NCI-H187 (cell line): ENCODE data around the gene PRRX2.

Source experiments
- DNase-seq, 2 experiments: peaks; one replicate each; lab custom pipeline; 2025; lab: John Stamatoyannopoulos, UW

PRRX2 gene

DNA sequence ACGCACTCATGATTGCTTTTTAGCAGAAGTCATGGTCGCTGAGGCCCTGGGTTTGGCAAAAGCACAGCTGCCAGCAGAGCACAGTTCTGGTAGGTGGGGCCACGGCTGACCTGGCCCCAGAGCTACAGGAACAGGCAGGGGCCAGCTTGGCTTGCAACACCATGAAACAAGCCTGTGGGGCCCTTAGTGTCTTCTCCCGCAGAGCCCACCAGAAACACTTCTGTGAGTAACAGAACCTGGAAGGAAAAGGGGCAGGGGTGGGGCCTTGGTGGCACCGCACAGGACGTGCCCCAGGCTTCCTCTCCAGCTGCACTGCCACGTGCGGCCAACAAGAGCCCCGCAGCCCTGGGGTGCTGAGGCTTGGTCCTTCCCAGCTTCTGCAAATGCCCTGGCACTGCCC, 28.3 kb upstream of the PRRX2 start:
- DNase-seq = no peak

- no peak for DNase-seq
Measured at GRCh38 chr9:129637673-129638439, 27.6 kb upstream of the PRRX2 start.

DNA sequence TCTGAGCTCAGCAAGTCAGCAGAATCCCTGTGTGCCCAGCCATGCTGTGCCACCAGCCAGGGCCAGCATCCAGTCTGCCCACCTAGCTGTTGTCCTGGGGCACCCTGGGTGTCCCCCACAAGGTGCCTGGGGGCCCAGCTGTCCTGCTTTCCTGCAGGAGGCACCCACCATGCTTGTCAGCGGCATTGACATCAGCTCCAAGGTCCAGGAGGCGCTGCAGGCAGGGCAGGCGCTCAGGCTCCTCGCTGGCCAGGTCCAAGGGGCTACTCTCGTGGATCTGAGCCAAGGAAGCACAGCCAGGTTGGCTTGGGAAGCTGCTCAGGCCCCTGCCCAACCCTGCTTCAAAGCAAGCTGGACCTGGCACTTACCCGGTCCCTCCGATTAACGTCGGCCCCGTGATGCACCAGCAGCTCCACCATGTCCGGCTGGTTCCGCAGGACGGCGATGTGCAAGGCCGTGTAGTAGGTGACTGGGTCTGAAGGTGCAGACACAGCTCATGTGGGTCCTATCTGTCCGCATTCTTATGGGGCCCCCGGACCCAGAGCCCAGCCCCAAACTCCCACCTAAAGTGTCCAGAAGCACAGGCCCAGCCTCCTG, 26.3 kb upstream of the PRRX2 start:
- DNase-seq = no peak

GRCh38 chr9:129639756-129640085, 25.7 kb upstream of the PRRX2 start:
- DNase-seq = no peak

DNA sequence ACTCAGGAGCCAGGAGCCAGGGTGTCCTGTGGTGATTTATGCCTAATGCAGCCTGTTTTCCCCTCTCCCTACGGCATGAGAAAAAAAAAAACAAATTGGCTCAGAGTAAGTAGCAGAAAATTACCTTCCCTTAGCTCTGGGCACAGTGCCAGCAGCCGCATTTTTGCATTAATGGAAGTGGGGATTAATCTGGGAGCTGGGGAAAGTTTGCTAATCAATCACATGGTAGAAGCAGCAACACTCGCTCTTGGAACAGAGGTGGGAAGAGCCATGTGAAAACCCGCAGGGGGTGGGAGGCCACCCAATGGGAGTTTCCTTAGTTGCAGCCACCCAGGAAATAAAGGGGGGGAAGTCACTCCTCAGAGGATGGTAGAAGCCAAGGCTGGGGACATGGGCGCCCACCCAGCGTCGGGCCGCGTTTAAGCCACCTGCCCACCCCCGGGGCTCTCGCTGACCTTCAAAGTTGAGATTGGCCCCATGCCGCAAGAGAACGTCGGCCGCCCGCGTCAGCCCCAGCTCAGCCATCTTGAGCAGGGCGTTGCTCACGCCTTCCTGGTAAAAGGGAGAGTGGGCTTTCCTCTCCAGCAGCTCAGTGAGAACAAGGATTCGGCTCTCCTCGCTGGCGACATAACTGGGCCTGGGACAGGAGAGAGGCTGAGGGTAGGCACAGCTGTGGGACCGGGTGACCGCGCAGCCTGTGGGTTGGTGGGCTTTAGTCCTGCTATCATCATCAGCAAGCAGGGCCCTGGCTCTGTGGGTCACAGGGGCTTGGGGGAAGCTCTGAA, 25.2 kb upstream of the PRRX2 start:
- DNase-seq = no peak

DNA sequence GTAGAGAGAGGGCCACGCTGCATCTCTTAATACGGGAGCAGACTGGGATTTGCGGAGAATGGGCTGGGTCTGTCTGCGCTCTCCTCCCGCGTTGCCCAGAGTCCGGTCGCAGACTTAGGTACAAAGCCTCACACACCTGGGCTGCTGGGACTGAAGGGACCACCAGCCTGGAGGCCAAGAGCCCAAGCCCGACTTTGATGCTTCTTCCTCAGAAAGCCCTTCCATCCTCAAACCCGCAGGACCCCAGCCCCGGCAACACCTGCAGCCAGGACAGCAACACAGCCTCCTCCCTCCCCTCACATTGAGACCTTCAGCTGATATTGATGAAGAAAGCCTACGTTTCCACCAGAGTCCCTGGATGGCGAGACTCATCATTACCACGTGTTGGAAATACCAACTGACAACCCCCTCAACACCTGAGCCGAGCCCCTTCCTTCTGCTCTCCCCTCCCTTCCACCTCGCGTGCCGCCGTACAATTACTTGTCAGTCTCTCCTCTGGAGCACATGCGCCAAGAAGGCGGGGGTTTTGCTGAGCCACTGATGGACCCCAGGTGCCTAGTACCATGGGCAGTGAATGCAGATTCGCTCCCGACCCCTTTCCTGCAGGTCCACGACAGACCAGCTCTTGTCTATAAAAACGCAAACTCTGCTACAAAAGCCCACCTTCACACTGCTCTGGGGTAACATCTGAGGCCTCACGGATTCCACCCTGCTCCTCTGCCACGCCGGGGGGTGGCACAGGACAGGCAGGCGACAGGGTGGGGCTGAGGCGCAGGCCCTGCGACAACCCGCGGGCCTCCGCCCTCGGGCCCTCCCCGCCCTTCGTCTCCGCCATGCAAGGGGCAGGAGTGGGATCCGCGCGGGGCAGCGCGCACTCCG, 24.3 kb upstream of the PRRX2 start:
- DNase-seq = no peak

DNA sequence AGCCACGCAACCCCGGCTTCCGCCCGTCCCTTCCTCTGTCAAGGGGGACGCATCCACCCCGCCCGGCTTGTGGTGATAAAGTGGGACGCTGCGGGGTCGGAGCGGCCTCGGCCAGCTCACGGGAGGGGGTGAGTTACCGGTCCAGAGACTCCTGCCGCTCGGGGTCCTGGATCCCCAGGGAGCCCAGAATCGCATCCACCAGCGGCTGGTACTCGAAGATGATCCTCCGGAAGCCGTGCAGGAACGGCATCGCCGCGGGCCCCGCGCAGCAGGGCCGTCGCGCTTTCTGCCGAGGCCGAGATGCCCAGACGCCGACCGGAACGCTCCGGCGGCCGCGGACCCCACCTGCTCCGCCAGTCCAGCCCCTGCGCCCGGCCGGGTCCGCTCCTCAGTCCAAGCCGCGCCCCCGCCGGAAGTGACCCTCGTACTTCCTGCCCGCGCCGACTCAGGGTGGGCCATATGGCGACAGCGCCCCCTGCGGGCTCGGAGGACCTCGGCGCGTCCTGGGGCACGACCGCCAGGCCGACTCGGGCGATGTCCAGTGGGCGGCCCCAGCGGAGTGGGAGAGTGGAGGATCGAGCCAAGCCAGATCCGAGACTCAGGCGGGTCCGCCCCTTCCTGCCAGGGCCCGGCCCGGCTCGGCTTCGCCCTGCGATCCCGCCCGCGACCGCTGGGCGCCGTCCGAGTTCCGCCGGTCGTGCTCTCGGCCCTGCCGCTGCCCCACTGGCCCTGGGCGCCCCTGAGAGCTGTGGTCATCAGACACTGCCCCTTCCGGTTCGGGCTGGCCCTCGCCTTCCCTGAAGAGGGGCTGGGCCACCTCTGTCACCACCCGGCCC, 23.5 kb upstream of the PRRX2 start, which contains the start of gene ASB6:
Gene ASB6 (minus strand): TSS at position 402 of the 836 bp plus-strand sequence. CDS start 152 bp downstream, at position 250.
- DNase-seq = peak; percentile 61 to 75

DNA sequence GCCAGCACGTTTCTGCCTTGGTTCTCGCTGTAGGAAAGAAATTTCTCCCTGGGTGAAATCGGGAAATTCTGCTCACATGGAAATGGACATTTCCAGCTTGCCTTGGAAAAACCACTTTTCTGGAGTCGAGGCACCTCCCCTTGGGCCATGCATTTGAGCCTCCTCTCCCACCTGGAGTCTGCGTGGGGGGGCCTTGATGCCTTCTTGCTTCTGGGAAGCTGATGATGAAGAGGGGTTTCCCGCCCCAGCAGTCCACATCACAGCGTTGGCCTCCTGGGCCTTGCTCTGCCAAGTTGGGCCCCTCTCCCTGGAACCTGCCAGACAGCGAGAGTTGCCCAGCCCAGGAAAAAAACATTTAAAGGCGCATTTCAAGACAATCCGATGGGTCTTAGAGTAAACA, 21.7 kb upstream of the PRRX2 start:
- DNase-seq = no peak

DNA sequence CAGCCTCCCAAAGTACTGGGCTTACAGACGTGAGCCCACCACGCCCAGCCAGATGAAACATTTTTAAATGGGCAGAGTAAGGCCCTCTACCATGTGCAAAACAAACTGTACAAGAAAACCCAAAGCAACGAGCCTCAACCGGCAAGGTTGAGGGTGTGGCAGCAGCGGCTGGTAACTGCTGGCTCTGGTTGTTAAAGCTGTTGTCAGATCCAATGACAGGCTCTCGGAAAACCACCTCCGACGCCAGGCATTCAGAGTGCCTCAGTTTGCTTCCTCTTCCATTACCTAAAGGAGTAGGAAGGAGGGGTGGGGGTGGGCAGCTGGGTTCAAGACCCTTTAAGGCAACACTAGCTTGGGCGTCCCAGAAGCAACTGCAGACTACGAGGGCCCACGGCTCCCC, 21.1 kb upstream of the PRRX2 start:
- DNase-seq = no peak

DNA sequence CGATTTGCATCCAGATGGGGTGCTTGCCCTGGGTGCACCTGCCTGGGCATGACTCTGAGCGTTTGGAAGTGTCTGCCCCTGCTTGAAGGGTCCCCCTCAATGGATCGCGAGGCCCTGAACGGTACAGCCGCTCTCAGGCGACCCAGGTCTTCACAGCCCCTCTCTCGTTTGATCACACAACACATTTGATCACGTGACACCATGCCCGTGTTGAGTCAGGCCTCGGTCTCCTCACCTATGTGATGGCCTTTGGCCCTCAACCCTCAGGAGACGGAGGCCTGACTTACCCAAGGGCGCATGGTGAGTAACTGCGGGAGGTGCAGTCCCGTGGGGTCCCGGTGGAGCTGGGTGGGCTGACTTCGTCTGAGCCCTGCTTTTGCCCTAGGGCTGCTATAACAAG, 20.5 kb upstream of the PRRX2 start:
- DNase-seq = no peak

DNA sequence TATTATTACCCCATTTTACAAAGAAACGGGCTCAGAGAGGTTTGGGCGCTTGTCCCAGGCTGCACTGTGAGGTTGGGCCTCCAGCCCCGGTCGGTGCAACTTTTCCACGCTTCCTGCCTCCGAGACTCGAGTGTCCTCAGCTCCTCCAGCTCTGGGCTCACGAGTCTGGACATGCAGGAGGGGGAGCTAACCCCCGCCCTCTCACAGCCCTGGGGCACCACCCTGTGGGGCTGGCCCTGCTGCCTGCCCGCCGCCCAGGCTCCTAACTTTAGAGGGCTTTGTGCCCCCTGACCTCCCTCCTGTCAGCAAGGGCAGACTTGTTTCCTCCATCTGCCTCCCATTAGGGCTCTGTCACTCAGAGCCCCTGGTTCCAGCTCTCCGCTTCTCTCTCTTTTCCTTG, 19.2 kb upstream of the PRRX2 start:
- DNase-seq = no peak

DNA sequence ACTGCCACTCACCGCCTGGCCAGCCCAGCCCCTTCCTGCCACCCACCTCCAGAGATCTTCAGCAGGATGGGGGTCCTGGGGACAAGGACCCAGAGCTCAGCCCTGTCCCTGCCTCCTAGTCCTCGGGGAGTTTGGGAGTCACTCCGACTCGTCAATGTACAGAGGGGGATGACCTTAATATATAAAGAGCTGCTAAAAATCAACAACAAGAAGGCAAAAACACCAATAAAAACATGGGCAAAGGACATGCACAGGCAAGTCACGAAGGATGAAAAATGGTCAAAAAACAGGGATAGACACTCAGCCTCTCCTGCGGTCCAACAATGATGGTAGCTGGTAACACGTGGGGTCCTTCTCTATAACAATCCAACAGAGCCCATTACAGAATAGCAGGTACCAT, 18.8 kb upstream of the PRRX2 start:
- DNase-seq = no peak

- no peak for DNase-seq
Measured at GRCh38 chr9:129647635-129648034, 17.8 kb upstream of the PRRX2 start.

DNA sequence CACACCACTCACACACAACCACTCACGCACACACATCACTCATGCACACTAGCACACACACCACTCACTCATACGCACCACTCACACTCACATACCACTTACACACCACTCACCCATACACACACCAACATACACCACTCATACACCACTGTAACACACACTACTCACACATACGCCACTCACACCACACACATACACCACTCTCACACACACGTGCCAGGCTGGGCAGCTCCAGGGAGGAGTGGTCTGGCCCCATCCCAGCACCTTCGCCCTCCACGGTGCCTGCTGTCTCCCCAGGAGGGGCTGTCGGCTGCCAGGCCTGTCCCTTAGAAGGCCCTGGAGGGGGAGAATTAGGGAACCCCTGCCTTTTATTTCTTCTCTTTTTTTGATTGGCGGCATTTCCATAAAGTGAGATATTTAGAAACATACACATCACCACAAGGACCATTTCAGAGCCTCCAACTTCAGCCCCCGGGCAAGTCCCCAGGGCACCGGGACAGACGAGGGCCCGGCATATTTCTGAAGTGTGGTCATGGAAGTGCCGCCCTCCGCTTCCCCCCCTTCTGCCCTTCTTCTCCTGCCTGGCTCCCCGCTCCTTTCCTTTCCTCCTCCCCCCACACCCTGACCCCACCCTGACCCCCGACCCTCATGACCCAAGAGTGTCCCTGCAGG, 17.2 kb upstream of the PRRX2 start:
- no peak for DNase-seq

- DNase-seq = no peak
Measured at GRCh38 chr9:129648764-129649115, 16.7 kb upstream of the PRRX2 start.

DNA sequence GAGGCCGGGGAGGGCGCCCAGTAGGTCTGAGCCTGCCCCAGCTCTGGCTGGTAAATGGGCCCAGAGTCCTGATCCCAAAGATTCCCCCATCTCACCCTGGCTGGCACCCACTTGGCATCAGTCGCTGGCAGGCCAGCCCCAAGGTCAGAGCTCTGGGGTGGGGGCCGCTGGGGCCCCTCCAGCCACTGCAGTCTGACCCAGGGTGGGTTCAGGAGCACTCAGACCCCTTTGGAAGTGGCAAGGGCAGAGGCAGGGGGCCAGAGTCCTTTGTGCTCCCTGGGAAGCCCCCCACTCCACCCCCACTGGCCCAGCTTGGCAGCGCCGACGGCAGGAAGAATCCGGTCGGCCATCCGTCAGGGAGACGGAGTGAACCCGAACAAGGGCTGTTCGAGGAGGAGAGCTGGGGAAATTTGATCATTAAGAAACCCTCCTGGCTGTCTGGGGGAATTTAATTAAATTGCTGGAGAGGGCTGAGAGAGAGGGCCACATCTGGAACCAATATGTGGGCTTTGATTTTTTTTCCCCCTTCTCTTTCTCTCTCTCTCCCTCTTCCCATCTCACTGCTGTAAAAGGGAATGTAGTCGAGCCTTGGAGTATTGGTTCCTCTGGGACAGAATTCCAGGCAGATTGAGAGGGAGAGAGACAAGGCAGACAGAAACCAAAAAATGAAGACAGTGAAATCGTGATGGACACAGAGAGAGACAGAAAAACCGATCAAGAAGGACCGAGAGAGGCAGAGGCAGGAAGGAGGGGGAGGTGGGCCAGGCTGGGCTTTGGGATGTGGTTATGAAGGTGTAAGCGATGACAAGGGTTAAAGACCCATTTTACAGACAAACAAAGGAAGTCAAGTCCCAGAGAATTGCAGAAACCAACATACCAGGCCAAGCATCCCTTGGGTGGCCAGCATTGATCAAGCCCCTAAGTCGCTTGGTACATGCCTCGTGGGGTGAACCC, 15.4 kb upstream of the PRRX2 start:
- DNase-seq = no peak

GRCh38 chr9:129650680-129651235, 14.7 kb upstream of the PRRX2 start:
- no peak for DNase-seq

DNA sequence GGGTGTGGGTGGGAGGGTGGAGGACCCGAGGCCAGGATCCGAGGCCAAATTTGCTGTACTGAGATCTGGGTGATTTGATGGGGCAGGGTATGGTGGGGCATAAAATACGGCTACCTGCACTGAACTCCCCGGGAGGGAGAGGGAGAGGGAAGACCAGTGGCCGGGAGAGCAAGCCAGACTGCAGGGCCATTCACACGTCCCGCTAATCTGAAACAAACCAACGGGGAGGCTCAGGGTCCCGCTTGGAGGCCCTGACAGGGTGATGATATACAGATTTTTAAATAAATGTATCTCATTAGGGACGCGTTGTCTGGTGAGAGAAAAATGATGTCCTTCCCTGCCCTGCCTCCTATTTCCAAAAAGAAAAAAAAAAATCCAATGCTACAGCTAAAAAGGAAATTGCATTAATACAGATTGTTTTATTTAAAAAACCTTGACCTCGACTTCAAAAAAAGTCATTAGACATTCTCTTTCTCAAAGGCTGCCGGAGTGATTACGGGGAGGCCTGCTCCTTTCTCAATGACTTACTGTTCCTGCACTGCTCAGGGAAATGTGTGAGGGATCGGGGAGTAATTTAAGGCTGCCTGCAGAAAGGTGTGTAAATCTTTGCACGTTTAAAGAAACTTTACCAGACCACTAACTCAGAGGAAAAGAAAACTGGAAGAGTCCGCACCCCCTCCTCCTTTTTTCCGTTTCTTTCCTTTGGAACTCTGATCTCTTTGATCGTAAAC, 11.5 kb upstream of the PRRX2 start:
- no peak for DNase-seq
